ENCODE results near the gene HID1. TPM values are rescaled to one million over a fixed set of nuclear protein-coding genes. Genes with fewer than 3 reads are reported as not detected.

HID1 gene
- total and polyA plus RNA-seq, 2 of the 4 experiments (the other 2 are of a cell fraction): 0.18 to 1.7 TPM

DNA sequence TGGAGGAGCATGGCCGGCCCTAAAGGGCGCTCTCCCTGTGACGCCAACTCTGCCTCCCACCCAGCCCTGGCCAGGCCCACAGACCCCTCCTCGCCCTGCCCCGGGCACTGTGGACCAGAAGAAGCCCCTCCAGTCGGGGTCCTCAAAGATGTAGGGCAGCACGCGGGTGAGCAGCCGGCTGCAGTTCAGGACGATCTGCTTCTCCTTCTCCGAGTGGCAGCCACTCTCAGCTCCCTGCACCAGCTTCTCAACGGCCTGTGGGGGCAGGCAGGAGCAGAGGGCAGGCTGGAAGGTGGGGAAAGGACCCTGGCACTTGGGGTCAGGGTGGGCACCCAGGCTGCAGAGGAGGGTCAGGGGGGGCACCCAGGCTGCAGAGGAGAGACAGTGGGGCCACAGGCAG is 8.9 kb downstream of the HID1 start:
- no peak overlapping the region for H3K56ac ChIP-seq (ENCODE audit: extremely low read depth, insufficient read depth, low read length)
- H3K4ac ChIP-seq (ENCODE audit: low read depth, low read length): no peak overlapping the region
- dilution Hi-C loops (cut with HindIII; ENCODE audit: low sequenced_read_pairs, unreplicated experiment): no loop called here
- H3K36me3 ChIP-seq (ENCODE audit: control insufficient read depth, insufficient read depth, low read length): no peaks in the 10 kb centered on the region
- ChIA-PET POLR2A (ENCODE audit: unreplicated experiment) (no interaction called here), CTCF (interaction anchor here (0.6 to 1.0 kb wide), 2 partner anchors 48 to 71 kb away, joined by 3 read pairs; no protein-coding TSS in a partner anchor)
- no peak overlapping the region for H3K9ac ChIP-seq (ENCODE audit: low read depth, low read length)
- no peak overlapping the region for H4K91ac ChIP-seq (ENCODE audit: insufficient read depth, low read depth, low read length)
- H3K27me3 ChIP-seq (ENCODE audit: control insufficient read depth, insufficient read depth, low read length): peaks cover 7% of the 10 kb centered on the region
- ATAC-seq (ENCODE audit: low read depth): no peak
- no peak overlapping the region for H4K8ac ChIP-seq (ENCODE audit: low read depth in 2 of 2, low read length in 2 of 2)
- H2AK9ac ChIP-seq (replicated peaks; ENCODE audit: low read depth, low read length, poor library complexity): no peak overlapping the region
- no peak overlapping the region for H2BK15ac ChIP-seq (ENCODE audit: low read depth, low read length)
- no peak overlapping the region for H3K18ac ChIP-seq (ENCODE audit: low read depth, low read length)
- H3K4me1 ChIP-seq (ENCODE audit: control insufficient read depth, insufficient read depth, low read length): 0 out of 2 replicates have a peak, but pooled peaks cover 1% of the 10 kb centered on the region
- WGBS, 2 experiments (ENCODE audit: extremely low coverage in 2 of 2, insufficient read length in 1 of 2): 51% methylated on average over 10 of the region's 12 CpGs; no CpG with 5 or more reads in 1 of the 2 experiments
- no peak for DNase-seq
- no peak overlapping the region for H3K27ac ChIP-seq (ENCODE audit: insufficient read depth, low read length)
- no TSS peak for BruUV-seq (replicated peaks)
- no peak overlapping the region for H2BK5ac ChIP-seq (ENCODE audit: low read depth, low read length, poor library complexity, severe bottlenecking)
- H3K4me2 ChIP-seq (ENCODE audit: low read depth, low read length): no peak overlapping the region
- no peak overlapping the region for H3K4me3 ChIP-seq (ENCODE audit: insufficient read depth, low read depth, low read length)
- H2BK20ac ChIP-seq (ENCODE audit: low read depth, low read length): no peak overlapping the region
- intact Hi-C loops (cut with micrococcal nuclease): loop anchor here (5.0 kb wide), 1 partner anchor 84 kb away; the partner anchor contains the start of genes ATP5PD and KCTD2
- no peak overlapping the region for H2AK5ac ChIP-seq (ENCODE audit: low read depth, low read length)
- H3K9me1 ChIP-seq (ENCODE audit: insufficient read depth, low read length): no peaks in the 10 kb centered on the region
- TF ChIP-seq, protein P1, sequence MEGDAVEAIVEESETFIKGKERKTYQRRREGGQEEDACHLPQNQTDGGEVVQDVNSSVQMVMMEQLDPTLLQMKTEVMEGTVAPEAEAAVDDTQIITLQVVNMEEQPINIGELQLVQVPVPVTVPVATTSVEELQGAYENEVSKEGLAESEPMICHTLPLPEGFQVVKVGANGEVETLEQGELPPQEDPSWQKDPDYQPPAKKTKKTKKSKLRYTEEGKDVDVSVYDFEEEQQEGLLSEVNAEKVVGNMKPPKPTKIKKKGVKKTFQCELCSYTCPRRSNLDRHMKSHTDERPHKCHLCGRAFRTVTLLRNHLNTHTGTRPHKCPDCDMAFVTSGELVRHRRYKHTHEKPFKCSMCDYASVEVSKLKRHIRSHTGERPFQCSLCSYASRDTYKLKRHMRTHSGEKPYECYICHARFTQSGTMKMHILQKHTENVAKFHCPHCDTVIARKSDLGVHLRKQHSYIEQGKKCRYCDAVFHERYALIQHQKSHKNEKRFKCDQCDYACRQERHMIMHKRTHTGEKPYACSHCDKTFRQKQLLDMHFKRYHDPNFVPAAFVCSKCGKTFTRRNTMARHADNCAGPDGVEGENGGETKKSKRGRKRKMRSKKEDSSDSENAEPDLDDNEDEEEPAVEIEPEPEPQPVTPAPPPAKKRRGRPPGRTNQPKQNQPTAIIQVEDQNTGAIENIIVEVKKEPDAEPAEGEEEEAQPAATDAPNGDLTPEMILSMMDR (conservative IDR thresholded peaks at IDR 0.05; ENCODE audit: low read depth, low read length): peak; percentile 10; the same call in 1 of the 2 replicates
- TF ChIP-seq POLR2A (IDR thresholded peaks at IDR 0.05; ENCODE audit: low read depth, low read length): no peak
- in situ Hi-C loops (cut with MboI; ENCODE audit: low sequenced_read_pairs): loop anchor here (10.0 kb wide), 1 partner anchor 241 kb away; the partner anchor contains the start of gene NUP85
- H2AFZ ChIP-seq (replicated peaks; ENCODE audit: low read length, poor library complexity): peak overlapping the region; percentile 33
- no peak overlapping the region for H3K14ac ChIP-seq (replicated peaks; ENCODE audit: low read depth, low read length)
- H4K5ac ChIP-seq (ENCODE audit: low read depth, low read length): no peak overlapping the region
- no peaks in the 10 kb centered on the region for H3K79me1 ChIP-seq (ENCODE audit: low read depth in 1 of 2, low read length in 2 of 2)
- no peaks in the 10 kb centered on the region for H3K9me3 ChIP-seq (ENCODE audit: control insufficient read depth, insufficient read depth, low read length)
- H4K20me1 ChIP-seq (ENCODE audit: insufficient read depth, low read length): no peaks in the 10 kb centered on the region
- no peak overlapping the region for H3K23ac ChIP-seq (ENCODE audit: low read depth, low read length)
- H2BK120ac ChIP-seq (ENCODE audit: low read depth, low read length): no peak overlapping the region
